Osteoblast (primary cell): ENCODE results near the gene OSGIN1. TPM values are rescaled to one million over a fixed set of nuclear protein-coding genes. Genes with fewer than 3 reads are reported as not detected.

Experiments used
- DNase-seq: peaks from one replicate; pipeline ENCODE4 v3.0.0; 2011; ENCODE audit warnings: low spot score, mixed read lengths; ENCODE audit not compliant: insufficient read length; ENCODE audit errors: missing footprints
- H2AFZ ChIP-seq: 2 replicates; pipeline ENCODE4 v1.6.0; 2011; ENCODE audit warnings: mild to moderate bottlenecking, low read length
- H3K27ac ChIP-seq: 2 replicates; pipeline ENCODE4 v1.5.1; 2011; ENCODE audit warnings: mild to moderate bottlenecking, low read depth, low read length, moderate library complexity
- H3K27me3 ChIP-seq: 2 replicates; pipeline ENCODE4 v1.6.0; 2012; ENCODE audit warnings: mild to moderate bottlenecking, control low read depth, inconsistent platforms, low read length, moderate library complexity; ENCODE audit not compliant: insufficient read depth
- H3K36me3 ChIP-seq: 2 replicates; pipeline ENCODE4 v1.5.1; 2011; ENCODE audit warnings: mild to moderate bottlenecking, low read length, control low read depth, moderate library complexity; ENCODE audit not compliant: insufficient read depth
- H3K4me1 ChIP-seq: 2 replicates; pipeline ENCODE4 v1.5.1; 2011; ENCODE audit warnings: mild to moderate bottlenecking, low read length, control low read depth, moderate library complexity; ENCODE audit not compliant: insufficient read depth
- H3K4me2 ChIP-seq: 2 replicates; pipeline ENCODE4 v1.6.0; 2011; ENCODE audit warnings: mild to moderate bottlenecking, low read length; ENCODE audit not compliant: insufficient read depth
- H3K4me3 ChIP-seq: fragments of 200-600 bp; sonication (generic); 3 replicates; pipeline ENCODE4 v1.5.1; 2012; ENCODE audit warnings: mild to moderate bottlenecking, low read length, inconsistent platforms; ENCODE audit not compliant: insufficient read depth
- H3K79me2 ChIP-seq: 2 replicates; pipeline ENCODE4 v1.6.0; 2012; ENCODE audit warnings: mild to moderate bottlenecking, low read length, control low read depth, inconsistent platforms; ENCODE audit not compliant: insufficient read depth
- H3K9me3 ChIP-seq: 2 replicates; pipeline ENCODE4 v1.5.1; 2011; ENCODE audit warnings: low read depth, low read length, control low read depth
- H4K20me1 ChIP-seq: 2 replicates; pipeline ENCODE4 v1.6.0; 2012; ENCODE audit warnings: mild to moderate bottlenecking, low read length, control low read depth; ENCODE audit not compliant: insufficient read depth
- CTCF ChIP-seq: IDR thresholded peaks from 2 replicates; pipeline ENCODE4 v1.5.1; 2011; ENCODE audit warnings: mild to moderate bottlenecking, low read depth, low read length, moderate library complexity; ENCODE audit errors: extremely low read depth
- total RNA-seq: library from RNA; depleted of rRNA; stranded (reverse); fragments of >200 nt; gene quantifications from 2 replicates; pipeline ENCODE4 v1.2.3, GENCODE V29; 2012

The OSGIN1 gene
- total RNA-seq, 1 donor: 3.6 TPM

DNA sequence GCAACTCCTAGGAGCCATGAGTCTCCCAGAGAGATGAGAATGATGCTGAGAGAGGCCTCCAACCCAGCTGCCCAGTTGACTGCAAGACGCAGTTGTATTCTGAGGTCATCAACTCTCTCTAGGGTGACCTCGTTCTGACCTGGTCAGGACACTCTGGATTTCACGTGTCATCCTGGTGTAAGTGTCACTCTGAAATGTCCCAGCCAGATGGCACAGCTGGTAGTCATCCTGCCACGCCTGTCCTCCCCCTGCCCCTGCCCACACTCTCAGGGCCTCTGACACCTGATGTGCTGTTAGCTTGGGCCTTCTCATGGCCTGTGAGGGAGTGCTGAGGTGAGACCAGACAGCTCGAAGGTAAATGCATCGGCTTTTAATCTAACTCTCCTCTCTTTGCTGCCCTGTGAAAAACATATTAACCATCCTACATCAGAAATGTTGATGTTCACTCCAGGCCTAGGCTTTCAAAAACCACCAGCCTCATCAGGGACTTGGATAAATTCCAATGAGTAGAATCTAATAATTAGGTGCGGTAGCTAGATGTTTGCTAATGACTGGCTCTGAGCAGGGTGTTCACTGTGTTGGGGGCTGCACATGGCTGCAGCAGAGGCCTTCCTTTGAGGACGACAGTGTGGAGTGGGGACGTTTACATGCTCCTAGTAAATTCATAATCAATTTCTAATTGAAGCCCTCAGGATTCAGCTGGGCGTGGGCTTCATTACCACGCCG is 40.4 kb upstream of the OSGIN1 start:
- H3K4me2 ChIP-seq: no peak overlapping the region
- TF ChIP-seq CTCF: no peak
- H3K9me3 ChIP-seq: no peaks in the 10 kb centered on the region
- H2AFZ ChIP-seq: no peak overlapping the region
- H3K27me3 ChIP-seq: no peaks in the 10 kb centered on the region
- peaks cover 35% of the 10 kb centered on the region for H3K36me3 ChIP-seq
- H3K4me3 ChIP-seq: no peak overlapping the region
- H3K27ac ChIP-seq: no peak overlapping the region
- H3K4me1 ChIP-seq: no peaks in the 10 kb centered on the region
- peak; percentile 43 for DNase-seq
- no peaks in the 10 kb centered on the region for H3K79me2 ChIP-seq
- H4K20me1 ChIP-seq: peaks cover 14% of the 10 kb centered on the region

DNA sequence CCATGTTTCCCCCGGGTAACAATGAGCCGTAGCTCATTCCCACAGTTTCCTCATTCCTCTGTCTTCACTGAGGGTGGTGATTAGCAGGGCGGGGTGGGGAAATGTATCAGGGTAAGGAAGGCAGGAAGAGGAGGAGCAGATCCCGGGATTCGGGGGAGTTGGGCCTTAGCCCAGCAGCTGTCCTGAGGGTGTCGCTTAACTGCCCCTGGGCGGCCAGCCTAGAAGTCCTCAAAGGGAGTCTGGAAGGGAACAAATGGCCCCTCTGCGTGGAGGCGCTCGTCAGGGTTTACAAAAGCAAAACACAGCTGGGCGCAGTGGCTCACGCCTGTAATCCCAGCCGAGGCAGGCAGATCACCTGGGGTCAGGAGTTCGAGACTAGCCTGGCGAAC is 39.8 kb upstream of the OSGIN1 start:
- Histone ChIP-seq H3K9me3 (no peaks in the 10 kb centered on the region), H3K4me1 (no peaks in the 10 kb centered on the region), H2AFZ (no peak overlapping the region), H3K79me2 (no peaks in the 10 kb centered on the region), H3K27ac (no peak overlapping the region), H4K20me1 (peaks cover 14% of the 10 kb centered on the region), H3K27me3 (no peaks in the 10 kb centered on the region), H3K4me3 (no peak overlapping the region), H3K4me2 (no peak overlapping the region), H3K36me3 (peaks cover 39% of the 10 kb centered on the region)
- DNase-seq: peak; percentile 76
- no peak for TF ChIP-seq CTCF

GRCh38 chr16:83914091-83914710 is 38.8 kb upstream of the OSGIN1 start:
- Histone ChIP-seq H3K4me3 (no peak overlapping the region), H3K4me1 (no peaks in the 10 kb centered on the region), H2AFZ (no peak overlapping the region), H4K20me1 (peaks cover 11% of the 10 kb centered on the region), H3K79me2 (no peaks in the 10 kb centered on the region), H3K27ac (no peak overlapping the region), H3K4me2 (no peak overlapping the region), H3K36me3 (peaks cover 41% of the 10 kb centered on the region), H3K9me3 (no peaks in the 10 kb centered on the region), H3K27me3 (no peaks in the 10 kb centered on the region)
- DNase-seq: peak; percentile 58
- no peak for TF ChIP-seq CTCF

GRCh38 chr16:83915081-83915480 is 38.0 kb upstream of the OSGIN1 start:
- Histone ChIP-seq H3K4me3 (no peak overlapping the region), H3K79me2 (no peaks in the 10 kb centered on the region), H3K4me1 (no peaks in the 10 kb centered on the region), H3K27ac (no peak overlapping the region), H3K27me3 (no peaks in the 10 kb centered on the region), H3K9me3 (no peaks in the 10 kb centered on the region), H4K20me1 (peaks cover 11% of the 10 kb centered on the region), H3K36me3 (peaks cover 46% of the 10 kb centered on the region), H3K4me2 (no peak overlapping the region), H2AFZ (no peak overlapping the region)
- peak; percentile 19 for DNase-seq
- no peak for TF ChIP-seq CTCF
